Endothelial cell (in vitro differentiated cells): Measurements from ENCODE around the gene KCNMA1. TPM values are rescaled to one million over a fixed set of nuclear protein-coding genes. Genes with fewer than 3 reads are reported as not detected.

Experiments
- DNase-seq: peaks from one replicate; pipeline ENCODE4 v3.0.0; 2021; ENCODE audit warnings: low spot score
- H3K27ac Mint-ChIP-seq: one replicate; pipeline ENCODE4 v1.8.0; 2021; ENCODE audit warnings: mixed read lengths, inconsistent platforms; ENCODE audit not compliant: unreplicated experiment
- H3K27me3 Mint-ChIP-seq: one replicate; pipeline ENCODE4 v1.8.0; 2021; ENCODE audit warnings: mild to moderate bottlenecking, moderate library complexity, mixed read lengths, inconsistent platforms; ENCODE audit not compliant: unreplicated experiment
- H3K36me3 Mint-ChIP-seq: one replicate; pipeline ENCODE4 v1.8.0; 2021; ENCODE audit warnings: mild to moderate bottlenecking, low read depth, mixed read lengths, inconsistent platforms; ENCODE audit not compliant: unreplicated experiment
- H3K4me1 Mint-ChIP-seq: one replicate; pipeline ENCODE4 v1.8.0; 2021; ENCODE audit warnings: mild to moderate bottlenecking, mixed read lengths, inconsistent platforms; ENCODE audit not compliant: unreplicated experiment
- H3K4me3 Mint-ChIP-seq: one replicate; pipeline ENCODE4 v1.8.0; 2021; ENCODE audit warnings: mild to moderate bottlenecking, mixed read lengths, inconsistent platforms; ENCODE audit not compliant: unreplicated experiment
- H3K9me3 Mint-ChIP-seq: one replicate; pipeline ENCODE4 v1.8.0; 2021; ENCODE audit warnings: mixed read lengths, inconsistent platforms; ENCODE audit not compliant: unreplicated experiment
- total RNA-seq: library from RNA; stranded (reverse); fragmentation: NEBNext Ultra II Directional; extraction: Animal tissue kit (Norgen Biotek cat#: 25700); gene quantifications from one replicate; pipeline ENCODE4 v1.2.1, GENCODE V29; 2021; ENCODE audit not compliant: unreplicated experiment
- TF ChIP-seq, protein P1 (sequence below): fragments of 200-600 bp; sonication (generic); IDR thresholded peaks from one replicate; pipeline ENCODE4 v1.5.0; 2021; ENCODE audit warnings: antibody characterized with exemption; ENCODE audit not compliant: unreplicated experiment

KCNMA1 gene
- total RNA-seq, 1 donor from 2014 or later, result 5.1 TPM

DNA sequence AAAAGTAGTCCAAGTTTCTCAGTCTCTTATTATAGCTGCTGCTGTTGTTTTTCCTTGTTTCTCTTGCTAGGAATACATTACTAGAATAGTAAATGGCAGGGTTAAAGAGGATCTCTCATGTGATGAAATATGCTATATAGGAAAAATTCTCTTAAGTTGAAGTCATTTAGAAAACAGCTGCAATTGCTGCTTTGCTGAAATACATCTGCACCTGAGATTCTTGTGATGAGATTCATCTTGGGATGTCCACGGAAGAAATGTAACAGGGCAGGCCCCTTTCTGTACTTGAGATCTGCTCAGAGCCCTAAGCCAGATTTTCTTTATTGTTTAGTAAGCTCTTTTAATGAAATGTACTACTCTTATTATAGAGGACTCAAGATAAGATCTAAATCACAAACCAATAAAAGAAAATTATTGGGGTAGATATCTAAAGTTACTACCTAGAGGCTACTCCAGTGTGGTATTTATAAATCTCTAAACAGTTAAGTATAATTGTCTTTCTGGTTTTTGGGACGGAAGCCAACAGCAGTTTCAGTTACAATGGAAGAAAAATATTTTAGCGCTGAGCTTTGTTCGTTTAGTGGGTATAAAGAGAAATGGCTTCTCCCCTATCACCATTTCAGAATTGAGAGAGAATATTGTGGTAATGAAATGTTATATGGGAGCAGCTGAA, 701.5 kb downstream of the KCNMA1 start:
- TF ChIP-seq, protein P1, sequence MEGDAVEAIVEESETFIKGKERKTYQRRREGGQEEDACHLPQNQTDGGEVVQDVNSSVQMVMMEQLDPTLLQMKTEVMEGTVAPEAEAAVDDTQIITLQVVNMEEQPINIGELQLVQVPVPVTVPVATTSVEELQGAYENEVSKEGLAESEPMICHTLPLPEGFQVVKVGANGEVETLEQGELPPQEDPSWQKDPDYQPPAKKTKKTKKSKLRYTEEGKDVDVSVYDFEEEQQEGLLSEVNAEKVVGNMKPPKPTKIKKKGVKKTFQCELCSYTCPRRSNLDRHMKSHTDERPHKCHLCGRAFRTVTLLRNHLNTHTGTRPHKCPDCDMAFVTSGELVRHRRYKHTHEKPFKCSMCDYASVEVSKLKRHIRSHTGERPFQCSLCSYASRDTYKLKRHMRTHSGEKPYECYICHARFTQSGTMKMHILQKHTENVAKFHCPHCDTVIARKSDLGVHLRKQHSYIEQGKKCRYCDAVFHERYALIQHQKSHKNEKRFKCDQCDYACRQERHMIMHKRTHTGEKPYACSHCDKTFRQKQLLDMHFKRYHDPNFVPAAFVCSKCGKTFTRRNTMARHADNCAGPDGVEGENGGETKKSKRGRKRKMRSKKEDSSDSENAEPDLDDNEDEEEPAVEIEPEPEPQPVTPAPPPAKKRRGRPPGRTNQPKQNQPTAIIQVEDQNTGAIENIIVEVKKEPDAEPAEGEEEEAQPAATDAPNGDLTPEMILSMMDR, result no peak
- H3K36me3 Mint-ChIP-seq, result no peaks in the 10 kb centered on the region

DNA sequence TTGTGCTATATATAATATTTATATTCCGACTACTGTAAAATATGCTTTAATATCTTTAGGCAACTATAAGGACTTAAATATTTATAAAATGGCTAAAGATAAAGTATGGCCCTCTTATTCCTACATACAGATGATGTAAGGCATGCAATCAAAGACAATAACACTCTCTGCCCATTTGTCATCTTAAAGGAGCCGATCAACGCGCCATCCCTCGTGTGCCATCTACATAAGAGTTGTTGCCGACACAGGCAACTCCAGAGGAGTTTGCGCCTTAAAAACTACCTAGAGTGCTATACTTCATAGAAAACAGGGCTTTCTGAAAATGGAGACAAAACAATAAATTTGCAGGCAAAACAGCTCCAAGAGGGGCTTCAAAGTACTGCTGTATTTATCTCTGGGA, 709.0 kb downstream of the KCNMA1 start:
- no peak overlapping the region for H3K4me3 Mint-ChIP-seq
- DNase-seq, result no peak
- no peaks in the 10 kb centered on the region for H3K4me1 Mint-ChIP-seq
- no peaks in the 10 kb centered on the region for H3K36me3 Mint-ChIP-seq
- no peaks in the 10 kb centered on the region for H3K27me3 Mint-ChIP-seq
- TF ChIP-seq, protein P1, result no peak
- H3K9me3 Mint-ChIP-seq, result no peaks in the 10 kb centered on the region
- H3K27ac Mint-ChIP-seq, result no peak overlapping the region

More for the DNA sequence above, 701.5 kb downstream of the KCNMA1 start:
- Mint-ChIP-seq H3K27me3 (no peaks in the 10 kb centered on the region), H3K4me3 (no peak overlapping the region), H3K27ac (no peak overlapping the region), H3K9me3 (no peaks in the 10 kb centered on the region), H3K4me1 (no peaks in the 10 kb centered on the region)
- DNase-seq, result no peak

DNA sequence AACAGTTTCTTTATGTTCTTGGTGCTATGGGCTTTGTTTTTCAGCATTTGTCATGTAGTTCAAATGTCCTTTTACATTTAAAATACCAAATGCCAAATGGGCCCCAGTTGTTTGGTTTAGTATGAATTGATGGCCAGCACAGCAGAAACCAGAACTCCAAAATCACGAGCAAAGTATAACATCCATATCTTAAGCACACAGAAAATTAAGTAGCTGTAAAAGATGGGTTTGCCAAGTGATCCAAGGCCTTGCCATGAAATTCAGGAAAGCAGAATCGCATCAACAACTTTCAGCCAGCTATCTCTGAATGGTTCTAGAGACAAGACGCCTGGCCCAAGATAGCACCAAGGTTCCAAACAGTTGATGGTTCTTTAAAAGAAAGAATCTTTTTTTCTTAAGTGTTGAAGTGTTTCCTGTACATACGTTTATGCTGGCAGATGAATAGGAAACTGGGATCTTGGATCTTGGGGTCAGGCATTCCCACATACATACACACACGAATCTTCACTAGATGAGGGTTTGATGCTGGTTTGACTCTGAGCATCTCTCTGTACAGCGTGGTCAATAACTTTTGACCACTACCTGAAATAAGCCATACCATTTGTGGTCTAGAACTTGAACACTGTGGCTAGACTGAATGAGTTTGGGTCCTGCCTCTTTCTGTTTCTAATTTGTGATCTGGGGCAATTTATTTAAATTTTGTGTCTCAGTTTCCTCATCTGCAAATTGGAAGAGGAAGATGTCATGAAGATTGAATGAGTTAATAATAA, 711.8 kb downstream of the KCNMA1 start:
- TF ChIP-seq, protein P1, result no peak
- Mint-ChIP-seq H3K4me3 (no peak overlapping the region), H3K36me3 (no peaks in the 10 kb centered on the region), H3K27ac (no peak overlapping the region), H3K4me1 (no peaks in the 10 kb centered on the region), H3K27me3 (no peaks in the 10 kb centered on the region), H3K9me3 (no peaks in the 10 kb centered on the region)
- no peak for DNase-seq

DNA sequence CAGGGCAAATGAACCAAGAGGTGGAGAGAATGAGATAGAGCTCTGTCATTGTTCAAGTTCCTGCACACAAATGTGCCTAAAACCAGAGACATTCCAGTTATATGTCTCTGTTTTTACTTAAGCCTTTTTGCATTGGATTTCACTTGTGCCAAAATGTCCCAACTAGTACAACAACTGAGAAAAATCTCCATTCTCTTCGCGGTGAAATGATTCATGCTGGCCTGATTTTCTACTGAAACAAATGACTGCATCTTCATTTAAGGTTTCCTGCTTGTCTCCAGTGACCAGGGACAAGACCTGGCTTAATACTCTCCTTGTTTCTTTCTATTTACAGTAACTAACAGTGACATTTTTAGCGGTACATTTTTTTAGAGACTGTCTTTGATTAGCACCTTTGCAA, 714.9 kb downstream of the KCNMA1 start:
- Mint-ChIP-seq H3K27me3 (no peaks in the 10 kb centered on the region), H3K27ac (no peak overlapping the region)

More for the DNA sequence above, 714.9 kb downstream of the KCNMA1 start:
- Mint-ChIP-seq H3K36me3 (no peaks in the 10 kb centered on the region), H3K9me3 (no peaks in the 10 kb centered on the region), H3K4me1 (no peaks in the 10 kb centered on the region), H3K4me3 (no peak overlapping the region)
- TF ChIP-seq, protein P1, result no peak
- no peak for DNase-seq
